Epithelial cell of esophagus (primary cell): ENCODE results near the gene EPHA8.

Experiments used
- DNase-seq: peaks from one replicate; pipeline ENCODE4 v3.0.0; 2010; ENCODE audit warnings: low read depth
- H3K4me3 ChIP-seq: 2 replicates; pipeline ENCODE4 v1.5.1; 2011; ENCODE audit warnings: mild to moderate bottlenecking, low read length, control low read depth
- TF ChIP-seq, protein P1 (sequence below): IDR thresholded peaks from 2 replicates; pipeline ENCODE4 v1.5.1; 2011; ENCODE audit warnings: low read depth, mild to moderate bottlenecking, low read length, control low read depth, inconsistent platforms; ENCODE audit not compliant: insufficient read depth; ENCODE audit errors: missing control alignments

EPHA8 gene

DNA sequence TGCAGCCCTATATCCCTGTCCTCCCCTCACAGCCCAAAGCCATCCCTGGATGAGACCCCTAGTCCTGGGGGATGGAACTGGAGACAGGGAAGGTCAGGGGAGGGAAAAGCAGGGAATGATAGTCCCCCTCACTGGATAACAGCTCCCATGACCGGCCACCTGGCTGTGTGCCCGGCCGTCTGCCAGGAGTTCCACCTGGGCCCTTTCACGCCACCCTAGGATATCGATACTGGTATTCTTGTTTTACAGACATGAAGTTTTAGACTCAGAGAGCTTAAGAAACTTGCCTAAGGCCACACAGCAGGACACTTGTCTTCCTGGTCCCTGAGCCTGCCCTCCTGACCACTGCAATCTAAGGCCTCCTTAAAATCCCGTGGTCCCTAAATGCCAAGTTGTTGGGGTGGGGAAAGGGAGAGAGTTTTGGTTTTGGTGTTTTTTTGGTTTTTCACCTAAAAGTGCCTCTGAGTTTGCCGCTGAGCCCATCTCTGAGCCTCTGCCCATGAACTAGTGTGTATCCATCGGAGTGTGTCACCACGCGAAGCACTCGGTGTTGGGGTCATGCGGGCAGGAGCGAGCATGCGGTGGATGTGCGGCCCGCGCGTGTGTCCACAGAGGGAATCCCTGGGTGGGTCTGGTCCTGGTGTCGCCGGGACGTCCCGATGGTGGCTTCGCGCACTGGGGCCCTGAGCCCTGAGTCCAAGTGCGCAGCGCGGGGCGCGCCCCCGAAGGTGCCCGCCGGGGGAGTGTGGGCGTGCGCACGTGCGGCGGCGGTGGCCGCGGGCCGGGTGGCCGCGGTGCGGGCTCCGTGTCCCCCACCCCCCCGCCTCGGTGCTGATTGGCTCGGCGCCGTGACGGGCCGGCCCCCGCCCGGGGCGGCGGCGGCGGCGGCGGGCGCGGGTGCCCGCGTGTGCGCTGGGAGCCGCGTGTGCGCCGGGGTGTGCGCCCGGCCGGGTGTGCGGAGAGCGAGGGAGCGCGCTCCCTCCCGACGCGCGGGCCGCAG, at the start of gene EPHA8:
Gene EPHA8 (plus strand): TSS at position 906 of the 1,000 bp plus-strand sequence. CDS start 147 bp downstream, outside the sequence.
- TF ChIP-seq, protein P1, sequence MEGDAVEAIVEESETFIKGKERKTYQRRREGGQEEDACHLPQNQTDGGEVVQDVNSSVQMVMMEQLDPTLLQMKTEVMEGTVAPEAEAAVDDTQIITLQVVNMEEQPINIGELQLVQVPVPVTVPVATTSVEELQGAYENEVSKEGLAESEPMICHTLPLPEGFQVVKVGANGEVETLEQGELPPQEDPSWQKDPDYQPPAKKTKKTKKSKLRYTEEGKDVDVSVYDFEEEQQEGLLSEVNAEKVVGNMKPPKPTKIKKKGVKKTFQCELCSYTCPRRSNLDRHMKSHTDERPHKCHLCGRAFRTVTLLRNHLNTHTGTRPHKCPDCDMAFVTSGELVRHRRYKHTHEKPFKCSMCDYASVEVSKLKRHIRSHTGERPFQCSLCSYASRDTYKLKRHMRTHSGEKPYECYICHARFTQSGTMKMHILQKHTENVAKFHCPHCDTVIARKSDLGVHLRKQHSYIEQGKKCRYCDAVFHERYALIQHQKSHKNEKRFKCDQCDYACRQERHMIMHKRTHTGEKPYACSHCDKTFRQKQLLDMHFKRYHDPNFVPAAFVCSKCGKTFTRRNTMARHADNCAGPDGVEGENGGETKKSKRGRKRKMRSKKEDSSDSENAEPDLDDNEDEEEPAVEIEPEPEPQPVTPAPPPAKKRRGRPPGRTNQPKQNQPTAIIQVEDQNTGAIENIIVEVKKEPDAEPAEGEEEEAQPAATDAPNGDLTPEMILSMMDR, result no peak
- no peak within 1 kb of the TSS for H3K4me3 ChIP-seq
- no peak for DNase-seq

- TF ChIP-seq, protein P1, result no peak
- no peak overlapping the region for H3K4me3 ChIP-seq
- no peak for DNase-seq
Observed at GRCh38 chr1:22516906-22517571, 46.2 kb upstream of the EPHA8 start.

DNA sequence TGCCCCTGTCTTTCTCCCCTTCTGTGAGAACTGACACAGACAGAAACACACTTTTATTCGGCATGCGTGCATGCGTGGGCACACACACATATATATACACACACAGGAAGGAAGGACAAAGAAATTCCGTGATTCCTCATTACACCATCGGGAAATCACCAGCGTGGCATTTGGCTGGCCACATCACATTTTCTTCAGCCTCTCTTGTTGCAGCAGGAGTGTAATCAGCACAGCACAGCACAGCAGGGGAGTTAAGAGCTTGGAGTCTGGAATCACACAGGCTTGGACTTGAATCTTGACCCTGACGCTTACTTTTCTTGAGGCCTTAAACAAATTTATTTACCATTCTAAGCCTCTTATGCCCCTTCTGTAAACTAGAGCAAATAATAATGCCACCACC, 45.3 kb upstream of the EPHA8 start:
- no peak for DNase-seq
- no peak overlapping the region for H3K4me3 ChIP-seq
- TF ChIP-seq, protein P1, result no peak

GRCh38 chr1:22518379-22518778, 44.9 kb upstream of the EPHA8 start:
- DNase-seq, result no peak
- no peak overlapping the region for H3K4me3 ChIP-seq
- TF ChIP-seq, protein P1, result no peak

DNA sequence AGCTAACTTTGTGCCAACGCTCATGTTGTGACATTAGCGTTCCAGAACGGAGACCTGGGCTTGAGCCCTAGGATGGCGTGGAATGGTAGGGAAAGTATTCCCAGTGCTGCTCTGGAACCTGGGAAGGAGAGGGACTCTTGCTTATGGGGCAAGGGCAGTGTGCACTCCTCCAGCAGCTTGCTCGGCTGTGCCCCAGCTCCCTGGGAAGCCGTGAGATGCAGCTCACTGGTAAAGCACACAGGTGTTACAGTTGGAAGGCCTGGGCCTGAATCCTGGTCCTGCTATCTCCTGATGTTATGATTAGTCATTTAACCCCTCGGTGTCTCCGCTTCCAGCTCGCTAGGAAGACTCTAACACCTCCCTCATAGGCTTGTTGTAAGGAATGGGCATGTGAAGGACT, 42.4 kb upstream of the EPHA8 start:
- DNase-seq, result no peak
- H3K4me3 ChIP-seq, result no peak overlapping the region
- TF ChIP-seq, protein P1, result no peak

DNA sequence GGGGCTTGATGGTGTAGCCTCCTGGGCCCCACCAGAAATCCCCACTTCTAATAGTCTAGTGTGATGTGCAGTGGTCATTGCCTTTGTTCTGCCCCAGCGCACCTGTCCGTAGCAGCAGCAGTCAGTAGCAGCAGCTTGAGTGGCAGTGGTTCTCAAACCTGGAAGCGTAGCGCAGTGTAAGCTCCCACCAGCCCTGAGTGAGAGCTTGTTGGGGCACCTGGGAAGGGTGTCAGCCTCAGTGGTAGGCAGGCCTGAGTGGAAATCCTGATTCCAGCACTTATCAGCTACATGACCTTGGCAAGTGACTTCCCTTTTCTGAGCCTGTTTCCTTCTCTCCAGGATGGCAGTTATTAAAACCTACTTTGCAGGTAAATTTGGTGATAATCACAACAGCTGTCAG, 41.6 kb upstream of the EPHA8 start:
- no peak for DNase-seq
- TF ChIP-seq, protein P1, result no peak
- H3K4me3 ChIP-seq, result no peak overlapping the region
